Skeletal muscle cell (primary cell): ENCODE results near the gene MADCAM1.

Experiments
- DNase-seq: peaks from one replicate; pipeline ENCODE4 v3.0.0-alpha.2; 2010; ENCODE audit warnings: low read depth
- H3K4me3 ChIP-seq: 2 replicates; pipeline ENCODE4 v1.5.1; 2011; ENCODE audit warnings: low read depth, mild to moderate bottlenecking, control low read depth, low read length, moderate library complexity

The MADCAM1 gene

DNA sequence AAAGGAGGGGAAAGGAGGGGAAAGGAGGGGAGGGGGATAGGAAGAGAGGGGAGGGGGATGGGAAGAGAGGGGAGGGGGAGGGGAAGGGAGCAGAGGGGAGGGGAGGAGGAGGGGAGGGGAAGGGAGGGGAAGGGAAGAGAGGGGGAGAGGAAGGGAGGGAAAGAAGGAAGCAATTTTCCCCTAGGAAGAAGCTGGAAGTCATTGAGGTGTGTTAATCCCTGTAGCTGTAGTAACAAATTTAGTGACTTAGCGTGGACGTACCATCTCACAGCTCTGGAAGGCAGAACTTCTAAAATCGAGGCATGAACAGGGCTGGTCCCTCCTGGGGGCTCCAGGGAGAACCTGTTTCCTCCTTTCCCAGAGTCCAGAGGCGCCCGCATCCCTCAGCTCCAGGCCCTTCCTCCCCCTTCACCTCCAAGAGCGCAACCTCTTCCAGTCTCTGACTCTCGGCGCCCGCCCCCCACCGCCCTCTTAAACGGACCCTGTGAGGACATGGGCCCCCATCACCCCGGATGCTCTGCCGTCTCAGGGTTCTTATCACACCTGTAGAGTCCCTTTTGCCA is 29.7 kb downstream of the MADCAM1 start:
- no peak overlapping the region for H3K4me3 ChIP-seq
- no peak for DNase-seq

DNA sequence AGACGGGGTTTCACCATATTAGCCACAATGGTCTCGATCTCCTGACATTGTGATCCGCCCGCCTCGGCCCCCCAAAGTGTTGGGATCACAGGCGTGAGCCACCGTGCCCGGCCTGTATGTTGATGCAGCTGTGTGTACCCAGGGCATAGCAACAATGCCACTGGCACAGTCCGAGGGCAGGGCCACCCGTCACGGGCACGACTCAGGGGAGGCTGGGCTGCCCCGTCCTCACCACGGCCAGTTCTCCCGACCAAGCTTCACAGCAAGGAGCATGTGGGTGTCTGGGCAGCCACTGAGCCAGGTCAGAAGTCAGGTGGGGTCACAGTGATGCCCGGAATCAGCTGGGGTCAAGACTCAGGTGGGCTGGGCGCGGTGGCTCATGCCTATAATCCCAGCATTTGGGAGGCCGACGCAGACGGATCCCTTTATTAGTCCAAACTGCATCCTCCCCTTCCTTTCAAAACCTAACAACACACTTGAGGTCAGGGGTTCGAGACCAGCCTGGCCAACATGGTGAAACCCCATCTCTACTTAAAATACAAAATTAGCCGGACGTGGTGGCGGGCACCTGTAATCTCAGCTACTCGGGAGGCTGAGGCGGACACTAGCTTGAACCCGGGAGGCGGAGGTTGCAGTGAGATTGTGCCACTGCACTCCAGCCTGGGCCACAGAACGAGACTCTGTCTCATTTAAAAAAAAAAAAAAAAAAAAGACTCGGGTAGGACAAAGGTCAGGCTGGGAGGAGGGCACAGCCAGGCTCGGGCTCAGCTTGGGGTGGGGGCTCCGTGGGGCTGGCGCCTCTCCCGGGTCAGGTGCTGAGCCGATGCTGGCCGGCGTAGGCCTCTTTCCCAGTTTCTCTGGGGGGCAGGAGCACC is 34.1 kb downstream of the MADCAM1 start:
- no peak for DNase-seq
- peak overlapping the region; percentile 66 for H3K4me3 ChIP-seq

DNA sequence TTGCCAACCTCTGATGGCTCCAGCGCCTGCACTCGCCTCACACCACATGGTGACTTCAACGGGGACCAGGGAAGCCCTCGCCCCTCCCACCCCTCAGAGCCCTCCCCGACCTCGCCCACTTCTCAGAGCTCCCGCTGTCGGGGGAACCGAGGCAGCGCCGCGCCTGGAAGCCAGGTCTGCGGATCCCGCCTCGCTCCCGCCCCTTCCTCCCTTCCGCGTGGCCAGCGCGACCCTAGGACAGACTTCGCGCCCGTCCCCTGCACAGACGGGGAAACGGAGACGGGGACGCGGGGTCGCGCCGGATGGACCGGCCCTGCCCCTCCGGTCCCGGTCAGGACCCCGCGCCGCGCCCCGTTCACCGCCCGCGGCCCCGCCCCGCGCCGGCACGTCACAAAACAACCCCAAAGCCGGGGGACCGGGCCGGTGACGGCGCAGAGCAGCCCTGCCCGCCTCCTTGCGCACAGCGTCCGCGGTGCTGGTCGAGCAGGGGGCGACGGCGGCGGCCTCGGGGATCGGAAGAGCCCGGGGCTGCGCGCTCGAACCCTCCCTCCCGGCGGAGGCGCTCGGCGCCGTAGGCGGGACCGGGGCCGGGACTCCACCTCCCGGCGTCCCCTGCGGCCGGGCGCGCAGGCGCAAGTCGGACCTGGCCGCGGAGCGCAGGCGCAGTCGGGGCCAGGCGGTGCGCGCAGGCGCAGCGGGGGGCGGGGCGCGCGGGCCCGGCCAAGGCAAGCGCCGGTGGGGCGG is 34.9 kb downstream of the MADCAM1 start:
- peak overlapping the region; percentile 96 for H3K4me3 ChIP-seq

DNA sequence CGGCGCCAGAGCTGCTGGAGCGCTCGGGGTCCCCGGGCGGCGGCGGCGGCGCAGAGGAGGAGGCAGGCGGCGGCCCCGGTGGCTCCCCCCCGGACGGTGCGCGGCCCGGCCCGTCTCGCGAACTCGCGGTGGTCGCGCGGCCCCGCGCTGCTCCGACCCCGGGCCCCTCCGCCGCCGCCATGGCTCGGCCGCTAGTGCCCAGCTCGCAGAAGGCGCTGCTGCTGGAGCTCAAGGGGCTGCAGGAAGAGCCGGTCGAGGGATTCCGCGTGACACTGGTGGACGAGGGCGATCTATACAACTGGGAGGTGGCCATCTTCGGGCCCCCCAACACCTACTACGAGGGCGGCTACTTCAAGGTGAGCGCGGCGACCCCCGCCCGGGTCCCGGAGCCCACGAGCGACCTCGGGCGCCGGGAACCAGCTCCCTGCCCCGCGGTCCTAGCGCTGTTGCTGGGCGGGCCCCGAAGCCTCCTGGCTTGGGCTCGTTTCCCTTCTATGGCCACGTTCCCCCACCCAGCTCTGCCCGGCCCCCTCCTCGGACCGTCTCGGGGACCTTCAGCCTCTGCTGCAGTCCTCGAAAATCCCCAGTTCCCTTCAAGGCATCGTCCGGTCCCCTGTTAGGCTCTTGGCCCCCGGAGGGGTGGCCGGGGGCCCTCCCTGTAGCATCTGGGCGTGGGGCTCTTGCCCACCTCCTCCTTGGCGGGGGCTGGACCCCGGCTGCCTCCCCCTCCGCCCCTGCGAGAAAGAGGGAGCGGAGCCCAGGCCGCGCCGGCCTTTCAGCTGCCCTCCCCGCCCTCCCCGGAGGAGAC is 35.7 kb downstream of the MADCAM1 start, which contains the start of gene CDC34:
CDC34 (plus strand) TSS at position 8 of the 808 bp plus-strand sequence; CDS start at position 180, 172 bp downstream.
- peak within 1 kb of the TSS; percentile 96 for H3K4me3 ChIP-seq
- DNase-seq, result no peak

More for the DNA sequence above, 34.9 kb downstream of the MADCAM1 start:
- DNase-seq, result no peak

DNA sequence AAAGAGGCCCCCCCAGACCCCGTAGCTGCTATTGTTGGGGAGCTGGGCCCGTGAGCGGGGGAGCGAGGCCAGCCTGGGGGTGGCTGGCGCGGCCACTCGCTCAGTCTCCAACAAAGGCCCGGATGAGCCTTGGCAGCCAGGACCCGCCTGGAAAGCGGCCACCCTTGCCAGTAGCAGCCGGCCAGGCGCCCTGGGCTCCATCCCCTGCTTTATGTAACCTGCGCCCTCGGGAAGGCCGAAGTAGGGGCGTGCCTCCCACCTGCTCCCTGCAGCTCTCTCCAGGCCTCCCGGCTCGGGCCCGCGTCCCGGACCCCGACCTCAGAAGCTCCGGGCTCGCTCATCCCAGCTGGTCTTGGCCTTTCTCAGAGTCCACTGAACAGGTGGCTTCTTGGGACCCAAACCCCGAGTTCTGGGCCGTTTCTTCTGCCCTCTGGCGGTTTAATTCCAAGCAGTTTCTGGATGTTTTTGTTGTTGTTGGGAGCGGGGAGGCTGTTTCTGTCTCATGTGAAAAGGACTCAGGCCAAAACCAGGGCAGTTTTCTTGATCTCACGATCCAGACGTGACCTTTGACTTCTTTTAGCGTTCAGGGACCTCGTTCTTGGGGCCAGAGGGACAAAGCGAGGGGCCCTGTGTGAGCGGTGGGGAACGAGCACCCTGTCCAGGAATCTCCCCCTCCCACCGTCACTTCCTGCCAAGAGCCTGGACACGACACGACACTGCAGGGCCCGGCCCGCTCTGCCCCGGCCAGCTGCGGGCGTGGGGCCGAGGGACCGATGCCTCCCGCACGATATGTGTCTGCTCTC is 36.5 kb downstream of the MADCAM1 start:
- DNase-seq, result no peak
- peak overlapping the region; percentile 96 for H3K4me3 ChIP-seq

DNA sequence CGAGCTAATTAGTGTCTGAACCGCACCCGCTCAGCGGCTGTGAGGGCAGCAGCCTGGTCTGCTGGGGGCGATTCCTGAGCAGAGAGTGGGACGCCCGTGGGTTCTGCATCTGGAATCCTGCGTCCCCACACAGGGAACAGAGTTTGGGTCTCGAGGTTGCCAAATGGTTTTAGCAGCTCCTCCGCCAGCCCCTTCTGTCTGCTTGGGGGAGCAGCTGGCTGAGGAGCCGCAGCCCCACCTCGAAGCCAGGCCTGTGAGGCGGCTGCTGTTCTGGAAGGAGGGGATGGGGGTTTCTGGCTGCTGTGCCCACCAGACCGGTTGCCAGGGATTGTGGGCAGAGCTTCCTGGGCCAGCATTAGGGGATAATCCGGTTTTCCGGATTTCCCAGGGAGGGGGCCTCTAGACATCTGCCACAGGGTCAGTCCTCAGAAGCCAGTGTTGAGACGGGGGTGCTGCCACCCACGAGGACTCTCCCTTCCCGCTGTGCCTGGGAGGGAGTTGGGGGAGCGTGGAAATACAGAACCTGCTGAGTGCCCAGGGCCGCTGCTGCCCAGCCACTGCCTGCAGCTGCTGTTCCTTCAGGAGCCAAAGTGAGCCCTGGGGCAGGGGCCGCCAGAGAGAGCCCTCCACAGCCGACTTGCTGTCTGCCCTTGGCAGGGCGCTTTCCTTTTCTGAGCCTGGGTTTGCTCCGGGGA is 37.2 kb downstream of the MADCAM1 start:
- DNase-seq, result no peak
- H3K4me3 ChIP-seq, result peak overlapping the region; percentile 96

DNA sequence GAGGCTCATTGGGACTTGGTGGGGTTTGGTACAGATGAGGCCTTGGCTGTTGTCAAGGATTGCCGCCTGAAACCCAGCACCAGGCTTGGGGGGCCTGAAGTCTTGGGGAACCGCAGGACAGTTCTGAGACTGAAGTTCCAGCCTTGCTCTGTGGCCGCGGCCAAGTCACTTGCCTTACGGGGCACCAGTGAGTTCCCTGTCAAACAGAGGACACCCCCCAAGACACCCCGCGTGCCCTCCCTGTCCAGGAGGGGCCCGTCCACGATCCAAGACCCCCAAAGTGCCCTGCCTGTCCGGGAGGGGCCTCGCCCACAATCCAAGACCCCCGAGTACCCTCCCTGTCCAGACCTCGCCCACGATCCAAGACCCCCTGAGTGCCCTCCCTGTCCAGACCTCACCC is 37.8 kb downstream of the MADCAM1 start:
- H3K4me3 ChIP-seq, result peak overlapping the region; percentile 96
- DNase-seq, result no peak

DNA sequence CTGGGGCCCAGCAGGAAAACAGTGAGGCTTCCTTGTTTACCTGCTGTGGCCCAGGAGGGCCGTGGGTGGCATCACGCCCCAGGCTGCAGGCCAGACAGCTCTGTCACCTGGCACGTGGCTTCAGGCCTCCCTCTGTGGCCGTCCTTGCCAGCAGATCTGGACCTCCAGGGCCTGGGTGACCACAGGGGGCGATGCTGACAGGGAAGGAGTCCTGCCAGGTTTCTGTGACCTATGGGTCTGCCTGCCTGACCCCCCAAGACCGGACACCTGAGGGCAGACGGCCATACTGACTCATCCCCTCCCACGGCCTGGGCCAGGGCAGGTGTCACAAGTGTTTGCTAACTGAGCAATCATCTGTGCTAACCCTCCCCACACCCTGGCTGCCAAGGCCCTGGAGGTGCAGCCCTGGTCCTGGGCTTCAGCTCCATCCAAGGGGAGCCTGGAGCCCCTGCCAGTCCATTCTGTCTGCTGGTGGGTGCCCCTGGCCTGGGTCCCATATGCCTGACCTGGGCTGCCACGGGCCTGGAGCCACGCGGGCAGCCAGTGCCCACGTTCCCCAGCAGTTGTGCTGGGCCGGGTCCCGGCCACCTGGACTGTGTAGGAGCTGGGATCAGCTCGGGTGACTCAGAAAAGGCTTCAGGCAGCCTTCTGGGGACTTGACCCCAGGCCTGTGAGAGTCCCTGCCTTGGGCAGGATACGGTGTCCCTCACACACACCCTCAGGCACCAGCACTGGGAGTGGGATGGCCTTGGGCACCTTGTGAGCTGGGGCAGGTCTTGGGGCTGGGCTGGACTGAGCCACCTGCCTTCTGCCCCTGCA is 38.9 kb downstream of the MADCAM1 start:
- no peak for DNase-seq
- no peak overlapping the region for H3K4me3 ChIP-seq

DNA sequence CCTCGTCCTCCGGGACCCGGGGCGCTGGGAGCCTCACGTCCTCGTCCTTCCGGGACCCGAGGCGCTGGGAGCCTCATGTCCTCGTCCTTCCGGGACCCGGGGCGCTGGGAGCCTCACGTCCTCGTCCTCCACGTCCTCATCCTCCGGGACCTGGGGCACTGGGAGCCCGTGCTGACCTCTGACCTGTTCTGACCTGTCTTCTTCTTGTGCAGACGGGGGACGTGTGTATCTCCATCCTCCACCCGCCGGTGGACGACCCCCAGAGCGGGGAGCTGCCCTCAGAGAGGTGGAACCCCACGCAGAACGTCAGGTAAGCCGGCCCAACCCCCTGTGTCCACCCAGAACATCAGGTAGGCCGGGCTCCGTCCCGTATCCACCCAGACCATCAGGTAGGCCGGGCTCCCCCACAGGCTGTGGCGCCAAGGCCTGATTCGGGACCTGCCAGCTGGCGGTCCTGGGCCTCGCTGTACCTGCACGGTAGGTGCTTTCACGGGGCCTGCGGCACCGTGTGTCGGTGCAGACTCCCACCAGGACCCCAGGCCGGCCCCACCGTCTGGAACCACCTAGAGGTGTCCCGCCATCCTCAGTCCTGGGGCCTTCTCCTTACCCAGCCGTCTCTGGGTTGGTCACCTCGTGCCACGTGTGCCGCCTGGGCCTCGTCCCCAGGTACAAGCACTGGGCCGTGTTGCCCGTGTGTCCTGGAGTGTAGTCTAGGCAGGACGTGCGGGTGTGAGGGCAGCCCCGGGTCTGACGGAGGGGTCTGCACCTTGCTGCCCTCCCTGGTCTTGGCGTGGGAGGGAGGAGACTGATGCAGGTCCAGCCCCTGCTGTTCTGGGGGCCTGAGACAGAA is 40.0 kb downstream of the MADCAM1 start:
- H3K4me3 ChIP-seq, result no peak overlapping the region
- no peak for DNase-seq

DNA sequence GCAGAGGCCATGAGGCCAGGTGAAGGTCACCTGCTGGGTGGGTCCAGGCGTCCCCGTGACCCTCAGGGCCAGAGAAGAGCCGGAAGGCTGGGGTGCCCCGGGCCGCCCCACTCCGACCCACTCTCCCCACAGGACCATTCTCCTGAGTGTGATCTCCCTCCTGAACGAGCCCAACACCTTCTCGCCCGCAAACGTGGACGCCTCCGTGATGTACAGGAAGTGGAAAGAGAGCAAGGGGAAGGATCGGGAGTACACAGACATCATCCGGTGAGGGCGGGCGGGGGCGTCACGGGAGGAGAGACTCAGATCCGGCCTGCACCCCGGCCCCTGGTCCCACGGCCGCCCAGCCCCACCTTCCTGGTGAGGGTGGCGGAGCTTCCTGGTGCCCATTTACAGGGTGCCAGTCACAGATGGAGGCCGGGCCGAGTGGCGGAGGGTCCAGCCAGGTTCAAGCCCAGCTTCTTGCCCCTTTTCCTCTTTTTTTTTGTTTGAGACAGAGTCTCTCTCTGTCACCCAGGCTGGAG is 40.7 kb downstream of the MADCAM1 start:
- DNase-seq, result no peak
- H3K4me3 ChIP-seq, result no peak overlapping the region

DNA sequence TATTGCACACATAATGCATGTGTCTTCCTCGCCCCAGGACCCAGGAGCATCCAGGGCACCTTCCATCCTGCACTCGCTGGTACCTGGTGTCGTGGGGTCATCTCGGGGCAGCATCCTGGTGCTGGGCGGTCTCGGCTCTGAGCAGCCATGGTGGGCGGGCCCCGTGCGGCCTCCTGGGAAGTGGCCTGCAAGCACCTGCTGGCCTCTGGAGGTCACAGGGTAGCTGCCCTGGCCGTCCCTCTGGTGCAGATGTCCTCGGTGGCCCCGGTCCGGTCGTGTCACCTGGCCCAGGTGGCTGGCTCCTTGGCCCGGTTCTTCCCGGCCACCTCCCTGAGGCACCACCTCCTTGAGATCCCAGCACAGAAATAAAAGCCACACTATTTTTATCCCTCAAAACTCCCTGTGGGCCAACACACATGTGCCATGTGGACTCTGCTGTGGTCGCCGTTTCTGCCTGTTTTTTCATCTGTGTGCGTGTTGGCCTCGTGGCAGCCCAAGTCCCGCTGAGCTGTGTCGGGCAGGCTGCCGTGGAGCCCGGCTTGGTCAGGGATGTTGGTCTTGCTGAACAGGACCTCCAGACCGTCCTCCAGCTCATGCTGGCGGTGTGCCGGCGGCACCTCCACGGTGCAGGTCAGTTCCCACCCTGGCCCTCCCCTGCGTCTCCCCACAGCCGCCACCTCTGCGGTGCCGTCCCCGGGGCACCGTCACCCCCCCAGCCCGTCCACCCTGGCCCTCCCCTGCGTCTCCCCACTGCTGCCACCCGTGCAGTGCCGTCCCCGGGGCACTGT is 42.5 kb downstream of the MADCAM1 start:
- no peak for DNase-seq
- no peak overlapping the region for H3K4me3 ChIP-seq

DNA sequence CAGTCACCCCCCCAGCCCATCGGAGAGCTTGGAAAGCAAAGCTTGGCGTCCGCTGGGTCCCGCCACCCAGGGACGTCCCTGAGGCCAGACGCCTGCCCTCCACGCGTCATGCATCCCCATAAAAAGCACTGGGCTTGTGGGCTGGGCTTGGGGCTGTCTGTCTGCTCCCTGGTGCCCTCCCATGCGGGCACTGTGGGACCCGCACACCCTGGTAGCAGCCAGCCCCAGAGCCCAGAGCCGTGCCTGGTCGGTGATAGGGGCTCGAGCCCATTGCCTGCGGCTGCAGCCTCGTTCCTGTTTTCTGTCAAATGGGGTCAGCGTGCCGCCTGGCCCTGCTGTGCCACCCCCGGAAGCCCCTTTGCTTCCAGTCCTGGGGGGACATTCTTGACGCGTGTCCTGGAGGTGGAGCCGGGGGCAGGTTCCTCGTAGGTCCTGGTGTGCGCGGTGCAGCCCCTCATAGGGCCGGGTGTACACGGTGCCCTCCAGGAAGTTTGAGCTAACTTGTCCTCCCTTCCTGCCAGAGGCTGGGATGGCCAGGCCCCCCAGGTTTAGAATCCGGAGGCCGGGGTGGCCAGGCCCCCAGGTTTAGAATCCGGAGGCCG is 43.2 kb downstream of the MADCAM1 start:
- no peak overlapping the region for H3K4me3 ChIP-seq
- no peak for DNase-seq

DNA sequence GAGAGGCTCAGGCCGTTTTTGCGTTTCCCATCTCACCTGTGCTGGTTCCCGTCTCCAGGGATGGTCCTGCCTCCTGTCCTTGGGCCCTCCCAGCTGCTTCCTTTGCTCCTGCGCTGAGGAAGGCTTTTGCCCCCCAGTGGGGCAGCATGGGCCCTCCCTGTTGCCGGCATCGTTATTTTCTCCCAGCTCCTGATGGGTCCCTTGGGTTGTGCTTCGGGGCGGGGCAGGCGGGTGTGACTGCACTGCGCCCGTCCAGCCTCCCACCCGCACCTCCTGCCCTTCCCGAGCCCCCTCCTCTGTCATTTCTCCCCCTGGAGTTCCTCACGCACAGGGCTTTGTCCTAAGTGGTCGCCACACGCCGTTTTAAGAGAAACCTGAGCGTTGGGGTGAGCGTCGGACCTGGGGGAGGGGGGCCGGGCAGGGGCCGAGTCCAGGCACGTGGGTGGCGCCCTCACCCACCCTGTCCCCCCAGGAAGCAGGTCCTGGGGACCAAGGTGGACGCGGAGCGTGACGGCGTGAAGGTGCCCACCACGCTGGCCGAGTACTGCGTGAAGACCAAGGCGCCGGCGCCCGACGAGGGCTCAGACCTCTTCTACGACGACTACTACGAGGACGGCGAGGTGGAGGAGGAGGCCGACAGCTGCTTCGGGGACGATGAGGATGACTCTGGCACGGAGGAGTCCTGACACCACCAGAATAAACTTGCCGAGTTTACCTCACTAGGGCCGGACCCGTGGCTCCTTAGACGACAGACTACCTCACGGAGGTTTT is 44.8 kb downstream of the MADCAM1 start:
- H3K4me3 ChIP-seq, result no peak overlapping the region
- no peak for DNase-seq

DNA sequence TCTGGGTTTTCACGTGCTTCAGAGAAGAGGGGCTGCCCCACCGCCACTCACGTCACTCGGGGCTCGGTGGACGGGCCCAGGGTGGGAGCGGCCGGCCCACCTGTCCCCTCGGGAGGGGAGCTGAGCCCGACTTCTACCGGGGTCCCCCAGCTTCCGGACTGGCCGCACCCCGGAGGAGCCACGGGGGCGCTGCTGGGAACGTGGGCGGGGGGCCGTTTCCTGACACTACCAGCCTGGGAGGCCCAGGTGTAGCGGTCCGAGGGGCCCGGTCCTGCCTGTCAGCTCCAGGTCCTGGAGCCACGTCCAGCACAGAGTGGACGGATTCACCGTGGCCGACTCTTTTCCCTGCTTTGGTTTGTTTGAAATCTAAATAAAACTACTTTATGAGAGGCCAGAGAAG is 45.4 kb downstream of the MADCAM1 start:
- no peak for DNase-seq
- no peak overlapping the region for H3K4me3 ChIP-seq
